ENCODE measurements around the gene ERN1.

Gene ERN1

GRCh38 chr17:64158406-64158805, 28.5 kb upstream of the ERN1 start:
- no peak for DNase-seq (ENCODE audit: low spot score)
- FAIRE-seq, result no peak

GRCh38 chr17:64157669-64158180, 27.8 kb upstream of the ERN1 start:
- DNase-seq (ENCODE audit: low spot score), result no peak
- FAIRE-seq, result no peak

- FAIRE-seq (no peak), DNase-seq (ENCODE audit: low spot score) (no peak)
These were observed 26.7 kb upstream of the ERN1 start for GRCh38 chr17:64156670-64157069.

DNA sequence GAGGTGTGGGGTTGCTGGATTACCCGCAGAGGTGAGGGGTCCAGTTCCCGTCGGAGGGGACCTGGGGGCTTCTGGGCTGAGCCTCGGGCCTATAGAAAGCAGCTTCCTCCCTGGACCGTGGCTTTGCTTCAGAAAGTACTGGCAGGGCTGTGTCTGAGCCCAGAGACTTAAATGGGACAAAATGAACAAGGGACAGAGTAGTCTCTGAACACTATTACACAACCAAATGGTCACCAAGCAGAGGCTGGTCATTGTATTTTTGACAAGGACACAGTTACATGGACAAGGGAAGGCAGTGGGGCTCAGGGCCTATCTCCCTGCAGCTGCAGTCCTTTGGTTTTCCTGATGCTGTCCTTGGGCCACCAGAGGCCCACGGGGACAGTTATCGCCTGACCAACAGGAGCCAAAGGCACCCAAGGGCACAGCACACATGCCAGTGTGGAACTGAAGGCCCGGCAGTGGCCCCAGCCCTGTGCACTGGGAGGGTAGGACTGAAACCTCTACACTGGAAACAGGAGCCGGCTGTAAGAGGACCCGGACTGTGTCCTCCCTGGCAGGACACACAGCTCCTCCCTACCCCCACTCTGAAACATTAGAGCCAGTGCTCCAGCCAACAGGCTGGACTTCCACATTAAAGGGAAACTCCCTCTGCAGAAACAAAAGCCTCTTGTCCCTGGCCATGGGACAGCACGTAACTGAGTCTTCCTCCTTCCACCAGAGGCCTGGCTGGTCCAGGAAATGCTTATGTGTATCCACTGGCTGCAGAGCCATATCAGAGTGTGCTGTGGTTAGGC, 26.0 kb upstream of the ERN1 start:
- FAIRE-seq (no peak), DNase-seq (ENCODE audit: low spot score) (no peak)

DNA sequence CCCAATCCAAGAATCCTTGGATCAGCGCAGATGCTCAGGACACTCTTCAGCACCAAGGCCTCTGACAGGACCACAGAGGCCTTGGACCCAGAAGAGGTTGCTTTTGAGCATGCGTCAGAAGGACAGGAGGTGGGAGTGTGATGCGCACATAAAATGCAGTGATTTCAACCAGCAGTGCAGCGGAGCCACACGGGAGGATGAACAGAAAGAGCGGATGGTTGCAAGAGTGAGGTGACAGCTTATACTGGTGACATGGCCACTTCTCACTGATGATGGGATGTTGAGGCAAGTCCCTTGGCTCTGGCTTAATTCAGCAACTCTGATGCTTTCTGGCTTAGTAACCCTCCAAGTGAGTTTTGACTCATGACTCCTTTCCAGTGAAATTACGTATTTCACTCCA, 25.2 kb upstream of the ERN1 start:
- no peak for FAIRE-seq
- no peak for DNase-seq (ENCODE audit: low spot score)

DNA sequence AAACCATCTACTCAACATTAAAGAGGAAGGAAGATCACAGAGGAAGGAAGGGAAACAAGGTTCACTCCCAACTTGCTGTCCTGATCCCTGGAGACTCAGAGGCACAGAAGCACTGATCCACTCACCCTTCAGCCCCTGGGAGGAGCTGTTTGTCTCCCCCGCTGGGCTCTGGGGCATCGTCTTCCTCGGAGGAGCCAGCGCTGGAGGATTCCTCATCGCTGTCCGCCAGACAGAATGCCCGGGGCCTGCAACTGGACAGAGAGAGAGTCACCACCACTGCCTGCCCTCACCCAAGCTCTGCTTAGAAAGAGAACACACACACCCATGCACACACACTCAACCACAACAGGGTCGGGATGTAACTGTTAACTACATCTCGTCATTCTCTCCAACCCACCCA, 24.8 kb upstream of the ERN1 start:
- DNase-seq (ENCODE audit: low spot score) (no peak), FAIRE-seq (no peak)

DNA sequence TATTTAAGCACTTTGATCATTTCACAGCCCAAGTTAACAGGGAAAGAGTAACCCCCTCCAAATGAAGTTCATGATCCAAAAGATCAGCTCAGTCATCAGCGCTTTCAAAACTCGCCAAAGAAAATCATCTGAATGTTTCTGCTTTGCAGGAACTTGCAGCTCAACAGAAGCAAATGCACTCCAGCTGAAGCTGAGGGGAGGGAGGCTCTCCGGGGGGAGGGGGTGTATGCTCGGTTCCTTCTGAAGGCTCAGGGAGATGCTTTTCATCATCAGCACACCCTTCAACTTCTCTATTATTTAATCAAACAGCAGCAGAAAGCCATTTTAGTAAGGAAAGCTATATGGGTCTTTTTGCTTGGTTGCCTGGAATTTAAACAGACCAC, 24.4 kb upstream of the ERN1 start:
- FAIRE-seq (no peak), DNase-seq (ENCODE audit: low spot score) (no peak)

DNA sequence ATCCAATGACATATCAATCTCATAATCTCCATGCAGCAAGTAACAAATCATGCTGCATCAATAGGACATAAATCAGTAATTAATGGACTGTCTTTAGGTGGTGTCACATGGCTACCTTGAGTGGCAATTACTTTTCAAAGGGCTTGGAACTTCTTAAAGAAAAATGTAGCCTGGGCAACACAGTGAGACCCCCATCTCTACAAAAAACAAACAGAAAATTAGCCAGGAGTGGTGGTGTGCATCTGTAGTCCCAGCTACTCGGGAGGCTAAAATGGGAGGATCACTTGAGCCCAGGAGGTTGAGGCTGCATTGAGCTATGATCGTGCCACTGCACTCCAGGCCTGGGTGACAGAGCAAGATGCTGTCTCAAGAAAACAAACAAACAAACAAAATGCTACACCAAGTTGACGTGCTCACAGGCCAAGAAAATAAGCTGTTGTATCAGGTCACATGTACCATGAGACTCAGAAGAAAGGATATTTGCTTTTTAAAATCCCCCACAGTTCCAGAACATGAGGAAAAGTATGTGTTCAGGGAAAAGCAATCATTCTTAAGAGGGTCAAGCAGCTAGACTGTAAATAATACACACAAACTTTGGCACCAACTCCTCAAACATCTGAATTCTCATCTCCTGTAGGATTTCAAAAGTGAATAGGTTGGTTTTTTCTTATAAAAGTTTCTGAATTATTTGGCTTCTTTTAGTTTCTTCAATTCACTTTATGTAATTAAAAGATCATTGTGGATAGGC, 23.8 kb upstream of the ERN1 start:
- DNase-seq (ENCODE audit: low spot score) (no peak), FAIRE-seq (no peak)

DNA sequence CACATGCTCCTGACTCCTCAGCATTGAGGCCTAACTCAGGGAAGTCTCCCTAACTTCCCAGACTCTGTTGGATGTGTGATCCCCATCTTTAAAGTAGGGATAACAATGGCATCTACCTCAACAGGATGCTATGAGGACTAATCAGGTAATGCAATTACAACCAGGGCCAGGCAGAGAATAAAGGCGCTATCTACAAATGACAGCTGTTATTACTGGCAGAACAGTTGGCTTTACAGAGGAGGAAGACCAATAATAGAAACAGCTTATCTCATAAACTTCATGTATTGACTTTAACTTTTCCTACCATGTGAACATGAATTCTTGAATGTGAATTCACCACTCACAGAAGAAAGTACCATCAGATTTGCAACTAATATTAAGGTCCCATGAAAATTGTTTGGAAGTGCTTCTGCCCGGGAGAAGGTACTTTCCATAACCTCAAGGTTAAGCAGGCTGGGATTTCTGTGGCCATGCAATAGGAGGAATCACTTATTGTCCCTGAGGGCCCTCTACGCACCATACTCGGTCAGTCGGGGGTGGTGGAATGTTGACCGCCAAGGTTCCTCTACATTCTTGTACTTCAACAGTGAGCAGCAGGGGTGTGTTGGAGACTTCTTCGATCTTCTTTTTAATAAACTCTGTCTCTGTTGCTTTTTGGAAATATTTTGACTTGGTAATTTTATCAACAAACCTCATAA, 22.6 kb upstream of the ERN1 start:
- DNase-seq (ENCODE audit: low spot score) (no peak), FAIRE-seq (no peak)

DNA sequence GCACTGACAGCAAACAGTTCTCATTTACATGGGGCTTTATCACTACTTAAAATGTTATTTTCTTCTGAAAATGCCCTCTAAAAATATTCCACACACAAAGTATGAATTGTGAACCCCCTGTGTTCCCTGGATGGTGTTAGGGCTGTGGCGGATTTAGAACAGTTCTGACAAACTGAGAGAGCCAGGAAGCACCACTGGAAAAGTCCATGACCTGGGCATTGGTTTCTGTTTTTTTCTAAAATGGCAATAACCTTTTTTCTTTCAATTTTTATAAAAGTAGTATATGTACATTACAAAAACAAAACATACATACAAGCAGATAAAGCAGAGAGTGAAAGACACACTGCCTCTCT, 21.0 kb upstream of the ERN1 start:
- DNase-seq (ENCODE audit: low spot score) (no peak), FAIRE-seq (no peak)

GRCh38 chr17:64150237-64151015, 20.5 kb upstream of the ERN1 start:
- FAIRE-seq, result no peak
- no peak for DNase-seq (ENCODE audit: low spot score)

DNA sequence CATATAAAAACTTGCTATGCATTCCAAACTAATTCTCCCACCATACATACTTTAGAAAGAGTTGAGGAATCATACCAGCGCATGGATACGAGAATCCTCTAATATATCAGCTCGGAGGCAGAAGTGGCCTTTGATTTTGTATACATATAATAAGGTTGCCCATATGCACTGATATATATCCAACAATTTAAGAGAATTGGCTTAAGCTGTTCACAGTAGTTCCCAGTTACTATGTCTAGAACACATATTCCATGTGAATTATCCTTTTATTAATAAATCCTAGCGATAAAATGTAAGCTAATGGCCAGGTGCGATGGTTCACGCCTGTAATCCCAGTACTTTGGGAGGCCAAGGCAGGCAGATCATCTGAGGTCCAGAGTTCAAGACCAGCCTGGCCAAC, 19.3 kb upstream of the ERN1 start:
- no peak for FAIRE-seq
- no peak for DNase-seq (ENCODE audit: low spot score)

GRCh38 chr17:64148699-64149098, 18.8 kb upstream of the ERN1 start:
- DNase-seq (ENCODE audit: low spot score), result peak; percentile 19
- FAIRE-seq, result no peak

DNA sequence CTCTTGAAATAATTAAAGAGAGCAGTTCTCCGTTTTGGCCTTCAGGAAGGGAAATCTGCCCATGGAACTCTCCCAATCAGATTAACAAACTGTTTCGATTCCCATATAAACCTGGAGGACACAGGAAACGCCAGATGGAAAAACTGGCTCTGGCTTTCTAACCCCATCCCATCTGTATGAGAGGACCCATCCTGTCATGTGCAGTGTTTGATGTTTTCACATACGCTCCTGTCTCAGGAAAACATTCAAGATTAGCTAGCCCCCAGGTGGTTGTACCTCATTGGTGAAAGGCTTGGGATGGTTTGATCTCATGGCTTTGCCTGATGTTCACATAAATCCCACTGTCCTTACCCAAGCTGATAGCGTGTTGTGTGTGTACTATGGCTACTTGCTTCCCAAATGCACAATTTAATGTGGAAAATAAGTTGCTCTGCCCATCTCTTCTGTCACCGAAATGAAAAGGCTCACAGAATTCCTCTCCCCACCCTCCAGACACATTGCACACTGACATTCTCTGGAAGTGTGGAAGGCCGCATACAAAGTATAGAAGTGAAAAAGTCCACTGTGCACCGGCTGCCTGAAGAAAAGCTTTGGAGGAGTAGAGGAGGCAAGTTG, 18.2 kb upstream of the ERN1 start:
- peak; percentile 7 for DNase-seq (ENCODE audit: low spot score)
- FAIRE-seq, result no peak

- peak; percentile 9 for DNase-seq (ENCODE audit: low spot score)
- FAIRE-seq, result no peak
These were observed 17.4 kb upstream of the ERN1 start for GRCh38 chr17:64147110-64148016.

GRCh38 chr17:64146418-64147109, 16.6 kb upstream of the ERN1 start:
- no peak for FAIRE-seq
- peak; percentile 26 for DNase-seq (ENCODE audit: low spot score)

DNA sequence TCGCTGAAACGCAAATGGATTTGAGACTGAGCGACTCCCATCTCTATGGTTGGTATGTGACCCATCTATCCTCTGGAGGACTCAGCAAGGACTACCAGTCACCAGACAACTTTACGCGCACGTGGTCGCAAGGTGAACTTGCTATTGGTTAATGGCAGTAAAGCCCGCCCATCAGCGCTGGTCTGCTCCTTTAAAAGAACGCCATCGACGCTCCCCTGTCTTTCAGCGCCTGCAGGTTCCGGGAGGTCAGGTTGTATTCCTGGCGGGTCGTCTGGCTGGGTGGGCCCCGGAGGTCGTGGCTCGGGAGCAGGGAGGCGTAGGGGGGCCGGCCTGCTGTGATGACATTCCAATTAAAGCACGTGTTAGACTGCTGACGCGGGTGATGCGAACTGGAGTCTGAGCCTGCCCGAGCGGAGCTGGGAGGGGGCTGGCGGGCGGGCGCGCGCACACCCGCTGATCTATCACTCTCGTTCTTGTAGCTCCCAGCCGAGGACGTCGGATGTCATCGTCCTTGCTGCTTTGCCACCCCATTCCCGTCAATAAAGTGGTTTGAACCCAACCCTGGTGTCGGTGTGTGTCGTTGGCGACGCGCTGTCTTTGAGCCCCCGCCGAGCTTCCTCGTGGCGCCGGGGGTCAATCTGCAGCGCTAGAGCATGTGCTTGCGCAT, 15.9 kb upstream of the ERN1 start:
- peak; percentile 85 for FAIRE-seq
- peak; percentile 100 for DNase-seq (ENCODE audit: low spot score)

DNA sequence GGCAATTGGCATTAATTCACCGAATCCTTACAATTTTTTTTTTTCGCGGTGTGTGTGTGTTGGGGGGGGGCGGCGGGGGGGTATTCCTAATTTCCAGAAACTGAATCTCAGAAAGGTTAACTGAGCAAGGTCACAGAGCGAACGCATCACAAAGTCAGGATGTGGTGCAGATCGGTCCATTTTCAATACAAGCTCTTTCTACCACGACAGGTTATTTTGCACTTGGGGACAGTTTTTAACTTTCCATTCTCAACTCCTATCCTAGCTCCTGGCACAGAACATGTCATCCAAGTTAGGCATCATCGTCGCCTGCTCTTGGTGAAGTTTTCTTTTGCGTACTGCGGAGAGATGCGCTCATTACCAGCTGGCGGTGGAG, 15.4 kb upstream of the ERN1 start:
- DNase-seq (ENCODE audit: low spot score), result no peak
- no peak for FAIRE-seq

GRCh38 chr17:64139542-64139941, 9.6 kb upstream of the ERN1 start:
- DNase-seq (ENCODE audit: low spot score), result no peak
- FAIRE-seq, result no peak
